ENCODE measurements around the gene HSPB2. TPM values are rescaled to one million over a fixed set of nuclear protein-coding genes. Genes with fewer than 3 reads are reported as not detected.

Gene HSPB2
- total and polyA plus RNA-seq, 2 of the 4 experiments (the other 2 are of a cell fraction), result 0.18 to 0.55 TPM

DNA sequence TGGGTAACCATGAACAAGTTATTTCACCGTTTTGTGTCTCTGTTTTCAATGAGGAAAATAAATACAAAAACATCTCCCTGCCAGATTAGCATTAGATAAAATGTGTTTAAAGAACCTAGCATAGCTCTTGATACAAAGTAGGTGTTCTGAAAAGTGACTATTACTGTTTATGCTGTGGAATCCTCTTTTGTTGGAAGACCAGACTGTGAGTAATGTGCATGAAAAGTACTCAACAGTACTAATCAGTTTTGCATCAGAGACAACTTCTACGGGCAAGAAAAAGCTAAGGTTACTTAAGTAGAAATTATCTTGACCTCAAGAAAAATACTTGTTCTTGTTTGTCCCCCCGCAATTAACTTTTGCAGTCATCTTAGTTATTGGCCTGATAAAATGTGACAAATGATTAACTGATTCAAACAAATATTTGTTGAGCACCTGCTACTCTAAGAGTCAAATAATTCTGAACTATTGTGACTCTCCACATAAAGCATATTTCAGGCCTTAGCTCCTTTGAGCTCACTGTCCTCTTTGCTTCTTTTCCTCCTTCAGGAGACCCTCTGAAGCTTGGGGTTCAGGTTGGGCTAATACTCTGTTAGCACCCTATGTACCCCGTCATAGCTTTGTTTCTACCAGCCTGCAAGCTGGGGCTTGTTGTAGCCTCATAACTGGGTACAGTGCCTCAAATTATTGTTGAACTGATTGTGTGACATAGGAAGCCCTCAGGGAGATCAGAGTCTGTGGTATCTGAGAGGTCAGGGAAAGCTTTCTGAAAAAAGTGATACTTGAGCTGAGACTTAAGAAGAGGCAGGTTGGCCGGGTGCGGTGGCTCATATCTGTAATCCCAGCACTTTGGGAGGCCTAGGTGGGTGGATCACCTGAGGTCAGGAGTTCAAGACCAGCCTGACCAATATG, 49.1 kb downstream of the HSPB2 start:
- Histone ChIP-seq H2BK20ac (ENCODE audit: low read depth, low read length) (no peak overlapping the region), H2AK9ac (replicated peaks; ENCODE audit: low read depth, low read length, poor library complexity) (no peak overlapping the region), H3K36me3 (ENCODE audit: control insufficient read depth, insufficient read depth, low read length) (peaks cover 3% of the 10 kb centered on the region), H2BK120ac (ENCODE audit: low read depth, low read length) (no peak overlapping the region), H3K4me2 (ENCODE audit: low read depth, low read length) (no peak overlapping the region), H3K4ac (ENCODE audit: low read depth, low read length) (no peak overlapping the region), H3K18ac (ENCODE audit: low read depth, low read length) (no peak overlapping the region), H3K23ac (ENCODE audit: low read depth, low read length) (no peak overlapping the region), H3K9ac (ENCODE audit: low read depth, low read length) (no peak overlapping the region), H4K91ac (ENCODE audit: insufficient read depth, low read depth, low read length) (no peak overlapping the region), H3K9me3 (ENCODE audit: control insufficient read depth, insufficient read depth, low read length) (no peaks in the 10 kb centered on the region), H4K20me1 (ENCODE audit: insufficient read depth, low read length) (no peaks in the 10 kb centered on the region), H3K4me1 (ENCODE audit: control insufficient read depth, insufficient read depth, low read length) (no peaks in the 10 kb centered on the region), H3K56ac (ENCODE audit: extremely low read depth, insufficient read depth, low read length) (no peak overlapping the region), H3K27me3 (ENCODE audit: control insufficient read depth, insufficient read depth, low read length) (no peaks in the 10 kb centered on the region), H2BK15ac (ENCODE audit: low read depth, low read length) (no peak overlapping the region), H2AFZ (replicated peaks; ENCODE audit: low read length, poor library complexity) (no peak overlapping the region), H2AK5ac (ENCODE audit: low read depth, low read length) (no peak overlapping the region), H3K4me3 (ENCODE audit: insufficient read depth, low read depth, low read length) (no peak overlapping the region), H2BK5ac (ENCODE audit: low read depth, low read length, poor library complexity, severe bottlenecking) (no peak overlapping the region), H4K5ac (ENCODE audit: low read depth, low read length) (no peak overlapping the region), H3K79me1 (ENCODE audit: low read depth in 1 of 2, low read length in 2 of 2) (no peaks in the 10 kb centered on the region; a peak in 2 of 4 replicates), H3K14ac (replicated peaks; ENCODE audit: low read depth, low read length) (no peak overlapping the region), H4K8ac (ENCODE audit: low read depth in 2 of 2, low read length in 2 of 2) (no peak overlapping the region), H3K9me1 (ENCODE audit: insufficient read depth, low read length) (no peaks in the 10 kb centered on the region), H3K27ac (ENCODE audit: insufficient read depth, low read length) (no peak overlapping the region)
- no TSS peak for BruUV-seq (replicated peaks)
- TF ChIP-seq BHLHE40 (IDR thresholded peaks at IDR 0.05; ENCODE audit: low read depth, low read length) (no peak), POLR2A (IDR thresholded peaks at IDR 0.05; ENCODE audit: low read depth, low read length) (no peak), RCOR1 (IDR thresholded peaks at IDR 0.05; ENCODE audit: insufficient replicate concordance, low read length) (no peak), CEBPB (IDR thresholded peaks at IDR 0.05; ENCODE audit: low read depth, low read length) (no peak), RFX5 (IDR thresholded peaks at IDR 0.05; ENCODE audit: low read depth, low read length) (no peak), RAD21 (IDR thresholded peaks at IDR 0.05; ENCODE audit: low read length) (no peak), CHD1 (IDR thresholded peaks at IDR 0.05; ENCODE audit: low read depth, low read length) (no peak), MXI1 (IDR thresholded peaks at IDR 0.05; ENCODE audit: borderline replicate concordance, low read depth, low read length) (no peak)
- TF ChIP-seq, protein P1, sequence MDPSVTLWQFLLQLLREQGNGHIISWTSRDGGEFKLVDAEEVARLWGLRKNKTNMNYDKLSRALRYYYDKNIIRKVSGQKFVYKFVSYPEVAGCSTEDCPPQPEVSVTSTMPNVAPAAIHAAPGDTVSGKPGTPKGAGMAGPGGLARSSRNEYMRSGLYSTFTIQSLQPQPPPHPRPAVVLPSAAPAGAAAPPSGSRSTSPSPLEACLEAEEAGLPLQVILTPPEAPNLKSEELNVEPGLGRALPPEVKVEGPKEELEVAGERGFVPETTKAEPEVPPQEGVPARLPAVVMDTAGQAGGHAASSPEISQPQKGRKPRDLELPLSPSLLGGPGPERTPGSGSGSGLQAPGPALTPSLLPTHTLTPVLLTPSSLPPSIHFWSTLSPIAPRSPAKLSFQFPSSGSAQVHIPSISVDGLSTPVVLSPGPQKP (IDR thresholded peaks at IDR 0.05; ENCODE audit: borderline replicate concordance, low read depth, low read length), result no peak
- TF ChIP-seq, protein P2, sequence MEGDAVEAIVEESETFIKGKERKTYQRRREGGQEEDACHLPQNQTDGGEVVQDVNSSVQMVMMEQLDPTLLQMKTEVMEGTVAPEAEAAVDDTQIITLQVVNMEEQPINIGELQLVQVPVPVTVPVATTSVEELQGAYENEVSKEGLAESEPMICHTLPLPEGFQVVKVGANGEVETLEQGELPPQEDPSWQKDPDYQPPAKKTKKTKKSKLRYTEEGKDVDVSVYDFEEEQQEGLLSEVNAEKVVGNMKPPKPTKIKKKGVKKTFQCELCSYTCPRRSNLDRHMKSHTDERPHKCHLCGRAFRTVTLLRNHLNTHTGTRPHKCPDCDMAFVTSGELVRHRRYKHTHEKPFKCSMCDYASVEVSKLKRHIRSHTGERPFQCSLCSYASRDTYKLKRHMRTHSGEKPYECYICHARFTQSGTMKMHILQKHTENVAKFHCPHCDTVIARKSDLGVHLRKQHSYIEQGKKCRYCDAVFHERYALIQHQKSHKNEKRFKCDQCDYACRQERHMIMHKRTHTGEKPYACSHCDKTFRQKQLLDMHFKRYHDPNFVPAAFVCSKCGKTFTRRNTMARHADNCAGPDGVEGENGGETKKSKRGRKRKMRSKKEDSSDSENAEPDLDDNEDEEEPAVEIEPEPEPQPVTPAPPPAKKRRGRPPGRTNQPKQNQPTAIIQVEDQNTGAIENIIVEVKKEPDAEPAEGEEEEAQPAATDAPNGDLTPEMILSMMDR (conservative IDR thresholded peaks at IDR 0.05; ENCODE audit: low read depth, low read length), result no peak
- ChIA-PET CTCF (interaction anchor here (0.6 kb wide), 1 partner anchor 128 kb away, joined by 3 read pairs; no protein-coding TSS in a partner anchor), POLR2A (ENCODE audit: unreplicated experiment) (no interaction called here)
- WGBS, 2 experiments (ENCODE audit: extremely low coverage in 2 of 2, insufficient read length in 1 of 2), result no CpG with 5 or more reads among the region's 6 CpGs
- in situ Hi-C loops (cut with MboI; ENCODE audit: low sequenced_read_pairs), result no loop called here
- dilution Hi-C loops (cut with HindIII; ENCODE audit: low sequenced_read_pairs, unreplicated experiment), result no loop called here
- intact Hi-C loops (cut with micrococcal nuclease), result no loop called here
- DNase-seq, result no peak
- ATAC-seq (ENCODE audit: low read depth), result no peak

All from IMR-90 (cell line).